DOHH2 (cell line): ENCODE data around the gene ANTXR1.

Experiments
- H3F3A ChIP-seq: fragments of 200-600 bp; sonication (generic), shearing (Covaris generic); 2 replicates; pipeline ENCODE4 v1.6.0; 2016; ENCODE audit warnings: antibody characterized with exemption, mild to moderate bottlenecking; ENCODE audit not compliant: control insufficient read depth, insufficient read depth
- H3K27ac ChIP-seq: fragments of 200-600 bp; sonication (generic); 2 replicates; pipeline ENCODE4 v1.5.1; 2014; ENCODE audit warnings: low read depth, mild to moderate bottlenecking, low read length, moderate library complexity
- H3K27me3 ChIP-seq: fragments of 200-600 bp; sonication (generic); 2 replicates; pipeline ENCODE4 v1.6.1; 2014; ENCODE audit warnings: mild to moderate bottlenecking, low read length, mixed read lengths; ENCODE audit not compliant: control insufficient read depth
- H3K36me3 ChIP-seq: fragments of 200-600 bp; sonication (generic); 2 replicates; pipeline ENCODE4 v1.6.1; 2014; ENCODE audit warnings: mild to moderate bottlenecking, low read length, moderate library complexity, mixed read lengths; ENCODE audit not compliant: control insufficient read depth
- H3K4me1 ChIP-seq: fragments of 200-600 bp; sonication (generic); 2 replicates; pipeline ENCODE4 v1.6.1; 2014; ENCODE audit warnings: mild to moderate bottlenecking, low read length, mixed read lengths; ENCODE audit not compliant: control insufficient read depth
- H3K4me2 ChIP-seq: fragments of 200-600 bp; sonication (generic); 2 replicates; pipeline ENCODE4 v1.6.0; 2014; ENCODE audit warnings: mild to moderate bottlenecking, low read length, moderate library complexity
- H3K4me3 ChIP-seq: fragments of 200-600 bp; sonication (generic); 2 replicates; pipeline ENCODE4 v1.5.1; 2014; ENCODE audit warnings: mild to moderate bottlenecking, low read length, mixed read lengths
- H3K79me2 ChIP-seq: fragments of 200-600 bp; sonication (generic); 2 replicates; pipeline ENCODE4 v1.6.1; 2014; ENCODE audit warnings: mild to moderate bottlenecking, low read length, mixed read lengths; ENCODE audit not compliant: control insufficient read depth
- H3K9me2 ChIP-seq: fragments of 200-600 bp; sonication (generic); replicated peaks from 2 replicates; pipeline ENCODE4 v1.6.1; 2014; ENCODE audit warnings: mild to moderate bottlenecking, low read length, mixed read lengths; ENCODE audit not compliant: control insufficient read depth
- H3K9me3 ChIP-seq: fragments of 200-600 bp; sonication (generic); 2 replicates; pipeline ENCODE4 v1.6.1; 2014; ENCODE audit warnings: antibody characterized with exemption, low read length, mixed read lengths; ENCODE audit not compliant: control insufficient read depth, insufficient read depth
- H4K20me1 ChIP-seq: fragments of 200-600 bp; sonication (generic); 2 replicates; pipeline ENCODE4 v1.6.0; 2014; ENCODE audit warnings: low read depth, mild to moderate bottlenecking, antibody characterized with exemption, low read length, moderate library complexity; ENCODE audit not compliant: control insufficient read depth, insufficient read depth
- CTCF ChIP-seq: fragments of 200-600 bp; sonication (generic); IDR thresholded peaks from one replicate; pipeline ENCODE4 v1.5.1; 2014; ENCODE audit warnings: antibody characterized with exemption, mild to moderate bottlenecking, low read depth, low read length; ENCODE audit not compliant: poor library complexity, severe bottlenecking
- EZH2phosphoT487 ChIP-seq: fragments of 200-600 bp; sonication (generic); IDR thresholded peaks from 2 replicates; pipeline ENCODE4 v1.6.1; 2017; ENCODE audit warnings: borderline replicate concordance, mild to moderate bottlenecking, antibody characterized with exemption, low read length, moderate library complexity, mixed read lengths

Gene ANTXR1

GRCh38 chr2:68969736-68970490, 43.1 kb upstream of the ANTXR1 start:
- Histone ChIP-seq H3K4me1 (no peaks in the 10 kb centered on the region), H3F3A (no peaks in the 10 kb centered on the region), H3K27me3 (peaks cover 14% of the 10 kb centered on the region; the same call in 1 of the 2 replicates), H3K9me3 (no peaks in the 10 kb centered on the region), H3K27ac (no peak overlapping the region), H3K9me2 (no peaks in the 10 kb centered on the region), H3K4me3 (no peak overlapping the region), H4K20me1 (no peaks in the 10 kb centered on the region), H3K36me3 (no peaks in the 10 kb centered on the region), H3K79me2 (no peaks in the 10 kb centered on the region), H3K4me2 (no peak overlapping the region)
- no peak for TF ChIP-seq CTCF
- TF ChIP-seq EZH2phosphoT487, result no peak

GRCh38 chr2:68970566-68971265, 42.3 kb upstream of the ANTXR1 start:
- TF ChIP-seq EZH2phosphoT487 (no peak), CTCF (no peak)
- no peak overlapping the region for H3K27ac ChIP-seq

GRCh38 chr2:68971591-68972231, 41.3 kb upstream of the ANTXR1 start:
- H3F3A ChIP-seq, result no peaks in the 10 kb centered on the region
- H3K27ac ChIP-seq, result no peak overlapping the region
- H3K4me1 ChIP-seq, result no peaks in the 10 kb centered on the region
- H3K27me3 ChIP-seq, result peaks cover 20% of the 10 kb centered on the region
- no peak overlapping the region for H3K4me3 ChIP-seq
- no peaks in the 10 kb centered on the region for H4K20me1 ChIP-seq
- H3K9me3 ChIP-seq, result no peaks in the 10 kb centered on the region
- H3K79me2 ChIP-seq, result no peaks in the 10 kb centered on the region
- H3K36me3 ChIP-seq, result no peaks in the 10 kb centered on the region
- TF ChIP-seq CTCF, result no peak
- TF ChIP-seq EZH2phosphoT487, result no peak
- no peaks in the 10 kb centered on the region for H3K9me2 ChIP-seq
- H3K4me2 ChIP-seq, result no peak overlapping the region

More at GRCh38 chr2:68970566-68971265, 42.3 kb upstream of the ANTXR1 start:
- no peaks in the 10 kb centered on the region for H3K9me2 ChIP-seq
- H3K4me1 ChIP-seq, result no peaks in the 10 kb centered on the region
- no peaks in the 10 kb centered on the region for H3K79me2 ChIP-seq
- no peaks in the 10 kb centered on the region for H3K9me3 ChIP-seq
- H3K4me3 ChIP-seq, result no peak overlapping the region
- H3K27me3 ChIP-seq, result peaks cover 20% of the 10 kb centered on the region
- no peaks in the 10 kb centered on the region for H4K20me1 ChIP-seq
- no peak overlapping the region for H3K4me2 ChIP-seq
- no peaks in the 10 kb centered on the region for H3F3A ChIP-seq
- no peaks in the 10 kb centered on the region for H3K36me3 ChIP-seq
